H1 (cell line): ENCODE data around the gene KCTD15. TPM values are rescaled to one million over a fixed set of nuclear protein-coding genes. Genes with fewer than 3 reads are reported as not detected.
A peak's percentile ranks its signal among the peaks of the same experiment; 100 is the strongest.

Experiments
- CTCF ChIA-PET: fragments of 300-600 bp; sonication (Branson Sonifier 250); formaldehyde crosslinking; loops from one replicate; lab custom pipeline; 2021; ENCODE audit not compliant: partially characterized antibody; lab: Charles Lee
- POLR2A ChIA-PET: fragments of 300-600 bp; sonication (Branson Sonifier 250); formaldehyde crosslinking; loops from one replicate; lab custom pipeline; 2021; ENCODE audit warnings: inconsistent platforms; ENCODE audit not compliant: partially characterized antibody; lab: Charles Lee
- DNase-seq, 2 experiments: peaks; one replicate each; pipeline versions ENCODE4 v3.0.0 to v3.0.0-alpha.2; 2010 to 2022; ENCODE audit warnings: low spot score in 2 of 2, low read depth in 1 of 2, mixed read lengths in 1 of 2
- FAIRE-seq: peaks from 2 replicates; lab custom pipeline; 2011; peaks lifted over from hg19 to GRCh38; lab: Jason Lieb, UNC
- H2AFZ ChIP-seq: 2 replicates; pipeline ENCODE4 v1.8.1; 2012; ENCODE audit warnings: low read length, inconsistent platforms
- H2AK5ac ChIP-seq: 2 replicates; pipeline ENCODE4 v1.6.1; 2013; ENCODE audit warnings: low read depth, low read length
- H2BK120ac ChIP-seq: replicated peaks from 2 replicates; pipeline ENCODE3; 2013; ENCODE audit warnings: low read depth, low read length, inconsistent platforms
- H2BK12ac ChIP-seq: 2 replicates; pipeline ENCODE4 v1.6.1; 2013; ENCODE audit warnings: low read depth, low read length
- H2BK15ac ChIP-seq: 2 replicates; pipeline ENCODE4 v1.6.1; 2013; ENCODE audit warnings: low read length
- H2BK20ac ChIP-seq: 2 replicates; pipeline ENCODE4 v1.6.1; 2013; ENCODE audit warnings: low read length
- H2BK5ac ChIP-seq: 2 replicates; pipeline ENCODE4 v1.6.1; 2013; ENCODE audit warnings: low read depth, low read length
- H3K14ac ChIP-seq: 2 replicates; pipeline ENCODE4 v1.6.1; 2013; ENCODE audit warnings: inconsistent platforms; ENCODE audit not compliant: insufficient read length
- H3K18ac ChIP-seq: 2 replicates; pipeline ENCODE4 v1.6.1; 2013; ENCODE audit warnings: low read length; ENCODE audit errors: extremely low read depth
- H3K23ac ChIP-seq: 2 replicates; pipeline ENCODE4 v1.6.1; 2013; ENCODE audit warnings: inconsistent platforms; ENCODE audit not compliant: insufficient read length
- H3K23me2 ChIP-seq: 2 replicates; pipeline ENCODE4 v1.6.1; 2013; ENCODE audit warnings: low read depth, low read length
- H3K27ac ChIP-seq: 2 replicates; pipeline ENCODE4 v1.6.1; 2011; ENCODE audit warnings: low read depth, low read length, inconsistent platforms
- H3K27me3 ChIP-seq, 4 experiments: replicated peaks in 1 of 4; 1 replicate in 1 of 4; 2 replicates in 3 of 4; pipeline versions ENCODE4 v1.6.1 to v1.8.1; 2011 to 2013; ENCODE audit warnings: low read length in 3 of 4, mild to moderate bottlenecking in 3 of 4, inconsistent platforms in 2 of 4, mixed read lengths in 2 of 4, moderate library complexity in 1 of 4; ENCODE audit not compliant: control insufficient read depth in 3 of 4, insufficient read depth in 3 of 4; ENCODE audit errors: extremely low read depth in 1 of 4
- H3K36me3 ChIP-seq, 4 experiments: 2 replicates each; pipeline versions ENCODE4 v1.6.1 to v1.8.1; 2011 to 2013; ENCODE audit warnings: mild to moderate bottlenecking in 4 of 4, low read length in 3 of 4, moderate library complexity in 2 of 4, control low read depth in 1 of 4, inconsistent platforms in 1 of 4; ENCODE audit not compliant: insufficient read depth in 4 of 4, control insufficient read depth in 2 of 4
- H3K4ac ChIP-seq: replicated peaks from 2 replicates; pipeline ENCODE3; 2013; ENCODE audit warnings: low read length, low read depth, mixed read lengths, inconsistent platforms; ENCODE audit not compliant: insufficient read length
- H3K4me1 ChIP-seq, 4 experiments: replicated peaks in 1 of 4; 1 replicate in 1 of 4; 2 replicates in 3 of 4; pipeline versions ENCODE4 v1.6.1 to v1.8.1; 2011 to 2013; ENCODE audit warnings: low read length in 3 of 4, inconsistent platforms in 2 of 4, mixed read lengths in 1 of 4; ENCODE audit not compliant: insufficient read depth in 4 of 4, control insufficient read depth in 3 of 4
- H3K4me2 ChIP-seq, 2 experiments: 2 replicates each; pipeline versions ENCODE4 v1.6.1 to v1.8.1; 2011 to 2013; ENCODE audit warnings: low read depth in 2 of 2, low read length in 2 of 2, control low read depth in 1 of 2, inconsistent platforms in 1 of 2, mild to moderate bottlenecking in 1 of 2; ENCODE audit not compliant: insufficient read depth in 1 of 2
- H3K4me3 ChIP-seq, 4 experiments: fragments of 200-600, 300-600 bp in 1 of 4; sonication (generic), shearing (Covaris generic), sonication (Bioruptor Twin) in 1 of 4; 2 replicates each; pipeline versions ENCODE4 v1.5.1 to v1.8.1; 2011 to 2016; ENCODE audit warnings: low read length in 4 of 4, low read depth in 3 of 4, control low read depth in 2 of 4, inconsistent platforms in 2 of 4, mild to moderate bottlenecking in 2 of 4, mixed read lengths in 1 of 4, moderate library complexity in 1 of 4; ENCODE audit not compliant: insufficient read depth in 2 of 4; ENCODE audit errors: extremely low read depth in 1 of 4
- H3K56ac ChIP-seq: replicated peaks from 2 replicates; pipeline ENCODE3; 2013; ENCODE audit warnings: low read depth, mild to moderate bottlenecking, mixed read lengths, low read length, inconsistent platforms; ENCODE audit not compliant: insufficient read length
- H3K79me1 ChIP-seq: 2 replicates; pipeline ENCODE4 v1.6.1; 2013; ENCODE audit warnings: low read depth, low read length, control low read depth
- H3K79me2 ChIP-seq, 2 experiments: 2 replicates each; pipeline versions ENCODE4 v1.6.1 to v1.8.1; 2012 to 2013; ENCODE audit warnings: low read length in 2 of 2, mild to moderate bottlenecking in 2 of 2, inconsistent platforms in 1 of 2; ENCODE audit not compliant: insufficient read depth in 2 of 2, control insufficient read depth in 1 of 2
- H3K9ac ChIP-seq, 4 experiments: replicated peaks in 1 of 4; 1 replicate in 1 of 4; 2 replicates in 3 of 4; pipeline versions ENCODE4 v1.6.1 to v1.8.1; 2011 to 2013; ENCODE audit warnings: low read depth in 3 of 4, low read length in 3 of 4, control low read depth in 2 of 4, mild to moderate bottlenecking in 2 of 4, moderate library complexity in 2 of 4, inconsistent platforms in 1 of 4; ENCODE audit errors: extremely low read depth in 1 of 4
- H3K9me3 ChIP-seq, 2 experiments: 2 replicates each; pipeline versions ENCODE4 v1.6.1 to v1.8.1; 2012 to 2013; ENCODE audit warnings: mild to moderate bottlenecking in 2 of 2, moderate library complexity in 2 of 2, control low read depth in 1 of 2, inconsistent platforms in 1 of 2, low read depth in 1 of 2, low read length in 1 of 2, mixed read lengths in 1 of 2; ENCODE audit not compliant: insufficient read depth in 2 of 2
- H4K20me1 ChIP-seq, 2 experiments: replicated peaks in 1 of 2; 2 replicates each; pipeline versions ENCODE3 to v1.8.1; 2011 to 2013; ENCODE audit warnings: inconsistent platforms in 2 of 2, low read length in 2 of 2, mild to moderate bottlenecking in 1 of 2; ENCODE audit not compliant: insufficient read depth in 2 of 2, control insufficient read depth in 1 of 2
- H4K5ac ChIP-seq: 2 replicates; pipeline ENCODE4 v1.6.1; 2013; ENCODE audit warnings: low read length, low read depth, mixed read lengths, inconsistent platforms; ENCODE audit not compliant: insufficient read length
- H4K8ac ChIP-seq: 2 replicates; pipeline ENCODE4 v1.8.0; 2013; ENCODE audit warnings: mild to moderate bottlenecking, moderate library complexity, low read length, inconsistent platforms; ENCODE audit not compliant: insufficient read depth; ENCODE audit errors: extremely low read depth
- H4K91ac ChIP-seq: replicated peaks from 2 replicates; pipeline ENCODE3; 2013; ENCODE audit warnings: low read length, mixed read lengths, inconsistent platforms; ENCODE audit not compliant: insufficient read length
- ASH2L ChIP-seq: fragments of 200-600, 300-600 bp; sonication (generic); IDR thresholded peaks from one replicate; pipeline ENCODE4 v1.7.1; 2017; ENCODE audit warnings: low read length
- ATF2 ChIP-seq: IDR thresholded peaks from 2 replicates; pipeline ENCODE4 v1.6.1; 2012; ENCODE audit warnings: low read length, inconsistent platforms
- NANOG ChIP-seq: IDR thresholded peaks from 2 replicates; pipeline ENCODE4 v1.6.1; 2011; ENCODE audit warnings: low read length, low read depth, mild to moderate bottlenecking, inconsistent platforms; ENCODE audit not compliant: insufficient read depth, poor library complexity, severe bottlenecking
- POLR2A ChIP-seq, 2 experiments: IDR thresholded peaks; 1 replicate in 1 of 2; 2 replicates in 1 of 2; pipeline ENCODE4 v1.6.1; 2011; ENCODE audit warnings: low read depth in 2 of 2, low read length in 2 of 2, mild to moderate bottlenecking in 2 of 2; ENCODE audit errors: control extremely low read depth in 1 of 2
- TCF12 ChIP-seq: IDR thresholded peaks from 2 replicates; pipeline ENCODE4 v1.6.1; 2011; ENCODE audit warnings: low read depth, mild to moderate bottlenecking, low read length
- USF2 ChIP-seq: IDR thresholded peaks from 2 replicates; pipeline ENCODE4 v1.6.1; 2011; ENCODE audit warnings: low read length, improper control_type of control experiment
- WGBS, 2 experiments: shearing (Covaris generic) in 1 of 2; methylation state at CpG; one replicate each; pipeline versions ENCODE4 v1.1.6 to v1.1.7; 2013 to 2015; ENCODE audit warnings: low lambda C conversion rate in 2 of 2, mixed read lengths in 2 of 2, inconsistent platforms in 1 of 2, low coverage in 1 of 2, missing lambda C conversion rate in 1 of 2; ENCODE audit not compliant: insufficient replicate concordance in 2 of 2, insufficient coverage in 1 of 2, insufficient read length in 1 of 2; ENCODE audit errors: extremely low coverage in 1 of 2, missing lambda C conversion rate in 1 of 2; 5-methylcytosine and 5-hydroxymethylcytosine counted together
- polyA plus RNA-seq, 7 experiments: library from polyadenylated mRNA; depleted of rRNA in 3 of 7; stranded (reverse) in 5 of 7; unstranded in 2 of 7; fragments of >200 nt in 5 of 7; fragments of 200-250 nt in 2 of 7; gene quantifications; 1 replicate in 5 of 7; 2 replicates in 1 of 7; 4 replicates in 1 of 7; pipeline versions ENCODE4 v1.2.1 to v1.2.3, GENCODE V29; 2011 to 2013; ENCODE audit warnings: missing spikeins in 2 of 7, mixed read lengths in 2 of 7
- total RNA-seq: library from RNA; stranded (reverse); fragmentation: NEBNext Ultra II Directional; extraction: Animal tissue kit (Norgen Biotek cat#: 25700); gene quantifications from 2 replicates; pipeline ENCODE4 v1.2.1, GENCODE V29; 2021

Gene KCTD15
- total and polyA plus RNA-seq, 2 of the 8 experiments (the other 6 are each of a cell fraction or from before 2014, with no cell fraction given), result 25.1 to 27.0 TPM

GRCh38 chr19:33828266-33829075 lies 31.8 kb downstream of the KCTD15 start:
- no peak overlapping the region for H2BK120ac ChIP-seq
- H2BK12ac ChIP-seq, result no peak overlapping the region
- 0 out of 2 replicates have a peak overlapping the region, but pooled peaks have one; percentile 76 for H2AFZ ChIP-seq
- H3K23ac ChIP-seq, result no peak overlapping the region
- peak overlapping the region; percentile 32 for H3K4ac ChIP-seq
- no peak overlapping the region for H3K56ac ChIP-seq
- H3K36me3 ChIP-seq, result no peaks in the 10 kb centered on the region
- H3K9me3 ChIP-seq, result no peaks in the 10 kb centered on the region
- H4K5ac ChIP-seq, result no peak overlapping the region
- no peak overlapping the region for H3K9ac ChIP-seq
- H4K91ac ChIP-seq, result no peak overlapping the region
- no peak overlapping the region for H2BK5ac ChIP-seq
- no peaks in the 10 kb centered on the region for H3K4me1 ChIP-seq
- H3K79me2 ChIP-seq, result no peaks in the 10 kb centered on the region
- no peaks in the 10 kb centered on the region for H3K23me2 ChIP-seq
- no peak overlapping the region for H3K4me2 ChIP-seq
- FAIRE-seq (no peak), DNase-seq (no peak)
- no peak overlapping the region for H3K14ac ChIP-seq
- H2BK20ac ChIP-seq, result no peak overlapping the region
- no peaks in the 10 kb centered on the region for H3K27me3 ChIP-seq
- H4K8ac ChIP-seq, result no peak overlapping the region
- no peak overlapping the region for H2BK15ac ChIP-seq
- H3K27ac ChIP-seq, result no peak overlapping the region
- no peaks in the 10 kb centered on the region for H3K79me1 ChIP-seq
- POLR2A ChIA-PET, result interaction anchor here (1.3 kb wide), 2 partner anchors 31 to 78 kb away, joined by 3 to 4 read pairs; no protein-coding TSS in a partner anchor
- no peak overlapping the region for H2AK5ac ChIP-seq
- WGBS, 2 experiments, result 90% methylated on average over 13 of the region's 13 CpGs; no CpG with 5 or more reads in 1 of the 2 experiments
- CTCF ChIA-PET, result interaction anchor here (1.2 to 2.9 kb wide), 5 partner anchors 9 to 268 kb away, joined by 3 to 10 read pairs (median 4); no protein-coding TSS in a partner anchor
- no peaks in the 10 kb centered on the region for H4K20me1 ChIP-seq
- no peak overlapping the region for H3K4me3 ChIP-seq
- no peak overlapping the region for H3K18ac ChIP-seq
- TF ChIP-seq POLR2A (IDR thresholded peaks at IDR 0.05; ENCODE audit: control extremely low read depth in 1 of 2, low read depth in 2 of 2, low read length in 2 of 2), result no peak
- TF ChIP-seq ATF2, result no peak
- TF ChIP-seq NANOG, result no peak
- no peak for TF ChIP-seq ASH2L
- TF ChIP-seq USF2, result no peak
- no peak for TF ChIP-seq TCF12
